Dedifferentiated amniotic fluid mesenchymal stem cell (primary cell): ENCODE data around the gene SSTR4.

Experiments
- DNase-seq: peaks from one replicate; pipeline ENCODE4 v3.0.0-alpha.2; 2016; ENCODE audit errors: extremely low spot score

SSTR4 gene

DNA sequence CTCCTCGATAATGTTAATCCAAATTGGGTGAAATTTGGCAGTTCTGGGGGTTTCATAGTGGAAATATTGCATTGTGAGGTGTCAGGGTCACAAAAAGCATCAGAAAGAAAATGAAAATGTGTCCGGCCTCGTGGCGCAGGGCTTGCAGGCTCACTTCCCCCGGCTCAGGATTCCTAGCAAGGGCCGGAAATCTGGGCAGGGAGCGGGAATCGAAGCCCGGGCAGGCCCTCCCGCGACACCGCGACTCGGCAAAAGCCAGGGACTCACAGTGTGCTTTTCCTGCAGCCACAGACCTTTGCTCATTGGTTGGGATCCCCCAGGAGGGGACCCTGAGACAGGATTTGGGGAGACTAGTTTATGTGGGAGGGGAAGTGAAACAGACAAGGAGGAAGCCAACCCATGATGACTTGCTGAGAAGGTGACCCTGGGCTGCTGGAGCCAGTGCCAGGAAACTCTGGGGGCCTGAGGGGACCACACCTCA lies 51.9 kb downstream of the SSTR4 start:
- no peak for DNase-seq

- no peak for DNase-seq
Observed at GRCh38 chr20:23087587-23088251, 52.6 kb downstream of the SSTR4 start.
